Transverse colon (tissue), 3 donors: ENCODE data around the gene TPSG1.

Experiments
- EP300 ChIP-seq: sonication (generic); formaldehyde crosslinking; IDR thresholded peaks from one replicate; pipeline ENCODE4 v1.6.1; 2017; ENCODE audit warnings: antibody characterized with exemption, low read depth
- POLR2A ChIP-seq: fragments of 450-650 bp; IDR thresholded peaks from one replicate; pipeline ENCODE4 v1.6.1; 2016; ENCODE audit warnings: antibody characterized with exemption, mild to moderate bottlenecking, moderate library complexity
- TF ChIP-seq, protein P1 (sequence below), 5 experiments: fragments of 200-600 bp in 3 of 5; fragments of 450-650 bp in 2 of 5; sonication (generic) in 3 of 5; IDR thresholded peaks; 1 replicate in 2 of 5; 2 replicates in 3 of 5; pipeline ENCODE4 v1.5.1; 2016 to 2017; ENCODE audit warnings: antibody characterized with exemption in 5 of 5, inconsistent platforms in 3 of 5, mild to moderate bottlenecking in 2 of 5, moderate library complexity in 1 of 5

DNA sequence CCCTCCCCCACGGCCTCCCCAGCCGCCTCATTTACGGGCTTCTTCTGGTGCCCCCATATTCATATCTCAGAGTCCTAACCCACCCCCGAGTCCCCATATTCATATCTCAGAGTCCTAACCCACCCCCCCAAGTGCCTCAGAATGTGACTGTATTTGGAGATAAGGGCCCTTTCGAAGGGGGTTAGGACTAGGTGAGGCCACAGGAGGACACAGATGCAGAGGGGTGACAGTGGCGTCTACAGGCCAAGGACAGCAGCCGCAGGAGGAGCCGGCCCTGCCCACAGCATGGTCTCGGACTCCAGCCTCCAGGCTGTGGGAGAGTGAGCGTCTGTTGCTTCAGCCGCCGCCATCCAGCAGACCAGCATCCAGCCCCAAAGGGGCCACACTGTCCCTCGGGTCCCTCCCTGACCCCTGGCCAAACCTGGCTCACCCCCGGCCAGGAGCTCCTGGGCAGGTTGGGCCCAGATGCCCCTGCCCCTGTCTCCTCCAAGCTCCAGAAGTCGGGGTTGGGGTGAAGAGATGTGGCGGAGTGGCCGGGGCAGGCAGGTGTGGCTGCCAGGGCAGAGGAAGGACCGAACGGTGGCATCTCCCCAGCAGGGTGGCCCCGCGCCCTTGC is 46.7 kb downstream of the TPSG1 start:
- TF ChIP-seq POLR2A (no peak), EP300 (no peak)
- TF ChIP-seq, protein P1, sequence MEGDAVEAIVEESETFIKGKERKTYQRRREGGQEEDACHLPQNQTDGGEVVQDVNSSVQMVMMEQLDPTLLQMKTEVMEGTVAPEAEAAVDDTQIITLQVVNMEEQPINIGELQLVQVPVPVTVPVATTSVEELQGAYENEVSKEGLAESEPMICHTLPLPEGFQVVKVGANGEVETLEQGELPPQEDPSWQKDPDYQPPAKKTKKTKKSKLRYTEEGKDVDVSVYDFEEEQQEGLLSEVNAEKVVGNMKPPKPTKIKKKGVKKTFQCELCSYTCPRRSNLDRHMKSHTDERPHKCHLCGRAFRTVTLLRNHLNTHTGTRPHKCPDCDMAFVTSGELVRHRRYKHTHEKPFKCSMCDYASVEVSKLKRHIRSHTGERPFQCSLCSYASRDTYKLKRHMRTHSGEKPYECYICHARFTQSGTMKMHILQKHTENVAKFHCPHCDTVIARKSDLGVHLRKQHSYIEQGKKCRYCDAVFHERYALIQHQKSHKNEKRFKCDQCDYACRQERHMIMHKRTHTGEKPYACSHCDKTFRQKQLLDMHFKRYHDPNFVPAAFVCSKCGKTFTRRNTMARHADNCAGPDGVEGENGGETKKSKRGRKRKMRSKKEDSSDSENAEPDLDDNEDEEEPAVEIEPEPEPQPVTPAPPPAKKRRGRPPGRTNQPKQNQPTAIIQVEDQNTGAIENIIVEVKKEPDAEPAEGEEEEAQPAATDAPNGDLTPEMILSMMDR (IDR thresholded peaks at IDR 0.05): no peak
